Endothelial cell of coronary artery (primary cell): Measurements from ENCODE around the gene ZNF598. TPM values are rescaled to one million over a fixed set of nuclear protein-coding genes. Genes with fewer than 3 reads are reported as not detected.

Source experiments
- total RNA-seq: library from RNA; depleted of rRNA; stranded (reverse); fragments of >200 nt; gene quantifications from 2 replicates; pipeline ENCODE4 v1.2.3, GENCODE V29; 2014

The ZNF598 gene
- total RNA-seq, result 17.7 and 23.6 TPM in 2 replicates

DNA sequence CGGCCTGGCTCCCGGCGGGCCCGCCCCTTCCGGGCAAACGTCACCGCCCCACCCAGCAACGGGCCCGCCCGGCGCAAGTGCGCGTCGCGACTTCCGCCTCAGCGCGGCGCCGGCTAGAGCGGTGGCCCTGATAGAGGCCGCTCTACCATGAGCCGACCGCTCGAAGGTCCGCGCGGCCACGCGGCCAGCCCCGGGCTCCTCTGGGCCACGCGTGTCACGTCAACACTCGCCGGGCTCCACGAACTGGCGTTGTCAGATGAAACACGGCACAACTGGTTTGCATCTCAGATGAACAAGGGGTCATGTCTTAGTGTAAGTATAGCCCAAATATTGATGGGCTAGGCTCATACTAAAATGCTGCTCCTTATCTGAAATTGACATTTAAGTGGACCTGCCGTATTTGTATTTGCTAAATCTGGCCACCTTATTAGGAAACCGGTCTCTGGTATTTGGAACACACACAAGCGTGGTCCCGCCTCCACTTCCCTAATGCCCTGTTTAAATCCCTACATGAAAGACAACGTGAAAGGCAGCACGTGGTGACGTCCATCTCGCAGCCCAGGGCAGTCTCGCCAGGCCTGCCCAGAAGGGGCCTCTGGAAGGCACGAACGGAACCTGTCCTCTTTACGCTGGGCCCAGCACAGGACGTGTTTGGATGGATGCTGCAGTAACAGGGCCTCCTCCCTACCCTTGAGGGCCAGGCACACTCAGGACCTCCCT lies at the start of gene ZNF598:
Gene ZNF598, minus strand, starts transcription at position 31 of the 720 bp plus-strand sequence.

DNA sequence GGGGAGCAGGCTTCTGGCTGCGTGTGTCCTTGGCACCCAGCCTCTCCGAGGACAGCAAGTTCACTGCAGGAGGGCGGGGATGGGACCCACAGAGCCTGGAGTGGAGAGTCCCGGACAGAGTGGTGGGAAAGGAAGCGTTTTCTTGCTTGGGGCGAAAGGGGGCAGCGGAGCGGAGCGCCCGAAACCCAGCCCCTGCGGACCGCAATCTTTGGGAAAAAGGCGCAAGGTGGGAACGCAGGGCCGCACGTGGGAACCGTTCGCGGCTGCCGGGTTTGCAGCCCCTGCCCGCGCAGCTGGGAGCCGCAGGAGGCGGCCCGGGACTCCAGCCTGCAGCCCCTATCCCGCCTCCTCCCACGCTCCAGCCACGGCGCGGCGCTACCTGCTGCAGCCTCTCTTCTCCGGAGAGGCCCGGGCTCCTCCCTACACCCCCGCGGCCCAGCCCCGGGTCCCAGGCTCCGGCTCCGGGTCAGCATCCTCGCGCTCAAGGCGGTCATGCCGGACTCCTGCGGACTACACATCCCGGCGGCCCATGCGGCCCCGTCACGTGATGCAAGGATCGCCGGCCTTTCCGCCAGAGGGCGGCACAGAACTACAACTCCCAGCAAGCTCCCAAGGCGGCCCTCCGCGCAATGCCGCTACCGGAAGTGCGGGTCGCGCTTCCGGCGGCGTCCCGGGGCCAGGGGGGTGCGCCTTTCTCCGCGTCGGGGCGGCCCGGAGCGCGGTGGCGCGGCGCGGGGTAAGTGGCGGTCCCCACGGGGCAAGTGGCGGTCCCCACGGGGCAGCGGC lies 37.9 kb upstream of the ZNF598 start, which contains the start of the genes NTHL1 and TSC2:
Gene NTHL1, minus strand, starts transcription at position 505 of the 786 bp plus-strand sequence. Its CDS starts 11 bp downstream, at position 494.
Gene TSC2, plus strand, starts transcription at position 656 of the 786 bp plus-strand sequence. CDS start 631 bp downstream, outside the sequence.

DNA sequence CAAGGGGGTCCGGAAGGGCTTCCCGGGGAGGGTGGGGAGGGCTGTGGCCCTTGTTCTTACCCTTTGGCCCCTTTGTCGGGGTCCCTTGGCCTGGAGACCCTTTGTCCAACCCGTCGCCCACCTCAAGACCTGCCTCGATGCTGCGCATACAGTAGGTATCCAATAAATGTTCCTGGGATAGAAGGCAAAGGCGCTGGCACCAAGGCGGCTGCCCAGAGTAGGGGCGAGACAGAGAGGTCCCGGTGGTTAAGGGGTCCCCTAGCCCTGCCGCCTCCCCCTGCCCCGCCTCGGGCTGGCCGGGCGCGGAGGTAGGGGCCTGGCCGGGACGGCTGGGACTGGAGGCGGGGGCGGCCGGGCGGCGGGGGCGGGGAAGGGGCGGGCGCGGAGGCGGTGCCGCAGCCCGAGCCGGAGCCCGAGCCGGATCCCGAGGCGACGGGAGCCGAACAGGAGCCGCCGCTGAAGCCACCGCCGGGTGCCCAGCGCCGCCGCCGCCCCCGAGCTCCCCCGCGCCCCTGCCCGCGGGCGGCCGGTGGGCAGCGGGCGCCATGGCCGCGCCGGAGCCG lies 16.9 kb upstream of the ZNF598 start, which contains the start of gene NHERF2:
Gene NHERF2, plus strand, starts transcription at position 442 of the 563 bp plus-strand sequence. Its CDS starts 104 bp downstream, at position 546.

DNA sequence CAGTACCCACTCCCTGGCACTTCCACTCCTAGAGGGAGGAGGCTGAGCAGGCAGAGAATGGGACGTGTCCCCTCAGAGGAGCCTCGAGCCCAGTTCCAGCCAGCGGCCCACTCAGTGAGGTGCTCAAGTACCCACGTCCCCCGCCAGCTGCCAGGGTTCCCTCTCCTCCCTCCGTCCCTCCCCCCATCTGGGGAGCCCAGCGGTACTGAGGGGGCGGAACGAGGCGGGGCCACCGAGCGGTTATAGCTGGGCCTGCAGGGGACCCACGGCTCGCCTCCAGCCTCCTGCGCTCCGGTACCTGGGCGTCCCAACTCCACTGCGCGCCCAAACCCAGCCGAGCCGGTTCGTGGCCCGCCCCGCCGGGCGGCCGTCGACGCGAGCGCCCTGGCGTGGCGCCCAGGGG lies 9.9 kb upstream of the ZNF598 start, which contains the start of gene NPW:
Gene NPW, plus strand, starts transcription at position 268 of the 403 bp plus-strand sequence.

DNA sequence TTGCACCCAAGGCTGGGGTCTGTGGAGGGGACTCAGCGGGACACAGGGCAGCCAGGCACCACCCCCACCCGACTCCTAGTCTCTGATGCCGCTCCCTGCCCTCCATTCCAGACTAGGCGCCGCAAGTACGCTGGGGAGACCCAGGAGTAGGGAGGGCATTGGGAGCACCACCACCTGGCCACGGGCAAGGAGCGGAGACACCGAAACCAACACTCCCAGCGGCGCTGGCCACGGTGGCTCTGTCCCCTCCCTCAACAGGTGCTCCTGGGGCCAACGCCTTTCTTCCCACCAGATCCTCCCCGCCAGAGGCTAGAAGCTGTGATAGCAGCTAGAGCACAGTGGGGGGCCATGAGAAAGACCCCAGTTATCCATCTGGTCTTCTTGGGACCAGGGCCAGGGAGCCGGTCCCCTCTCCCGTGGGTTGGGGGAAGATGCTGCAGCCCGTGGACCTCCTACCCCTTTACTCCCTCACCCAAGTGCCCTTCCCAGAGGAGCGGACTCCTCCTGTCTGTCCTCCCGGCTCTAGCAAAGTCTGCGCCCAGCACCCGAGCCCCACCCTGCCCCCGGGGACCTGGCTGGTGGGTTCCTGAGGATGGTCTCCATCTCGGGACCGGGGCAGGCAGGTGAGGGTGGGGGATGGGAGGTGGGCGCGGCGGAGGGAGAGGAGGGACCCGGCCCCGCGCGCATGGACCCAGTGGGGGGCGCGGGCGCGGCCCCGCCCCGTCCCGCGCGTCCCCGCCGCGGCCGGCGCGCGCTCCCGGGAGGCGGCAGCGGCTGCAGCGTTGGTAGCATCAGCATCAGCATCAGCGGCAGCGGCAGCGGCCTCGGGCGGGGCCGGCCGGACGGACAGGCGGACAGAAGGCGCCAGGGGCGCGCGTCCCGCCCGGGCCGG lies 20.2 kb downstream of the ZNF598 start, which contains the start of gene SYNGR3:
Gene SYNGR3, plus strand, starts transcription at position 762 of the 892 bp plus-strand sequence. CDS start 133 bp downstream, outside the sequence.

DNA sequence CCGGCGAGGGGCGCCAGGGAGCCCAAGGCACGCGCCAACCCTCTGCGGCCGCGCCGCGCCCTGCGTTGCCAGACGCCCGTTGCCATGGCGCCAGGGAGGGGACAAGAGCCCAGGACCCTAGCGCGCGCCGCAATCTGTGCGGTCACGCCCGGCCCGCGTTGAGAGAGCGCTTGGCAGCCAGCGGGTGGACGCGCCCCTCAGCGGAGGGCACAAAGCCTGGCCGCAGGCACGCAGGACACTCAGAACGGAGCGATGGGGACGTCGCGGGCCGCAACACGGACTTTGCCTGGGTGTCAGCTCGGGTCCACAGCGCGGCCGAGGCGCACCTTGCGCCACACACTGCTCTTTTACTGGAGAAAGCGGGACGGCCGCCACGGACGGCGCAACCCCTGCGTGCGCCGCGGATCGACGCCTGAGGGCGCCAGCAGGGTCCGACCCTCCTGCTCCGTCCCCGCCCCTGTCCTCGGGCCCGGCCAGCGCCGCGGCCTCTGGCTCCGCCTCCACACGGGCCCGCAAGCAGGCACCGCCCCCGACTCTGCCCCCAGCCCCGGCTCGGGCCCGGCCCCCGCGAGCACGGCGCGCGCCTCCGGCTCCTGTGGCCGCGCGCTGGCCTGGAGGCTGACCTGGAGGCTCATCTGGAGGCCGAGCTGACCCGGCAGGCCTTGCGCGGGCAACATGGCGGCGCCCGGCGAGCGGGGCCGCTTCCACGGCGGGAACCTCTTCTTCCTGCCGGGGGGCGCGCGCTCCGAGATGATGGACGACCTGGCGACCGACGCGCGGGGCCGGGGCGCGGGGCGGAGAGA lies 25.9 kb downstream of the ZNF598 start, which contains the start of gene GFER:
Gene GFER, plus strand, starts transcription at position 650 of the 803 bp plus-strand sequence. Its CDS starts 26 bp downstream, at position 676.

DNA sequence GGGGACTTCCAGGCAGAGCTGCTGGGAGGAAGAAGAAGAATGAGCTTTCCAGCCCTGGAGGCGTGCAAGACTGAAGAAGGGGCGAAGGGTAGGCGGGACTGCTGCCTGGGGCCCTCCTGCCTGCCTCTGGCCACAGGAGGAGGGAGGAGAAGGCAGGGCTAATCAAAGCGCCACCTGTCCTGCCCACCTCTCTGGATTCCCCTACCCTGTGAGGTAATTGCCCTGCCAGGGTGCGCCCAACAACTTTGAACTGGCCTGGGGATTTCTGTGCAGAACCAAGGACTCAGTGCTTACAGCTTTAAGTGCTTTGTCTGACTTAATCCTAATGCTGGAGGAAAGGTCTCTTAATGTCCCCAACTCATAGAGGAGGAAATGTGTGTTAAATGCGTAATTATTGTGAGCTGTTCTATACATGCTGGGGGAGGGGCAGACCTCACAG lies 28.2 kb downstream of the ZNF598 start, which contains the start of gene NOXO1:
Gene NOXO1, minus strand, starts transcription at position 72 of the 439 bp plus-strand sequence. CDS start 290 bp downstream, outside the sequence.

GRCh38 chr16:1971796-1972489 lies 37.7 kb downstream of the ZNF598 start, which contains the start of gene TBL3:
Gene TBL3, plus strand, starts transcription at chr16:1972053. Its CDS starts 112 bp downstream, at chr16:1972165.

GRCh38 chr16:1966460-1966859 lies 43.2 kb downstream of the ZNF598 start, which contains the start of gene RNF151:
Gene RNF151, plus strand, starts transcription at chr16:1966856. Its CDS starts 26 bp downstream, at chr16:1966882.

GRCh38 chr16:1964506-1965395 lies 44.9 kb downstream of the ZNF598 start, which contains the start of gene RPS2:
Gene RPS2, minus strand, starts transcription at chr16:1964826. Its CDS starts 201 bp downstream, at chr16:1964625.

GRCh38 chr16:1959269-1960039 lies 50.2 kb downstream of the ZNF598 start, which contains the start of gene NDUFB10:
Gene NDUFB10, plus strand, starts transcription at chr16:1959538. Its CDS starts 87 bp downstream, at chr16:1959625.

Other genes starting within 250 kb of the ZNF598 start
- gene NME3, start 238.3 kb downstream of the ZNF598 start, total RNA-seq, result 32.7 and 53.0 TPM in 2 replicates
- 4.7 and 11.7 TPM in 2 replicates for gene EME2, start 237.0 kb downstream of the ZNF598 start, total RNA-seq
- 107 and 111 TPM in 2 replicates for gene MRPS34, start 236.7 kb downstream of the ZNF598 start, total RNA-seq
- 38.5 and 53.4 TPM in 2 replicates for gene SPSB3, start 227.2 kb downstream of the ZNF598 start, total RNA-seq
- 73.8 and 74.3 TPM in 2 replicates for gene NUBP2, start 226.9 kb downstream of the ZNF598 start, total RNA-seq
- gene IGFALS, start 216.1 kb downstream of the ZNF598 start, total RNA-seq, result not detected in 2 replicates
- 74.0 and 91.0 TPM in 2 replicates for gene HAGH, start 183.0 kb downstream of the ZNF598 start, total RNA-seq
- 132 and 143 TPM in 2 replicates for gene FAHD1, start 182.6 kb downstream of the ZNF598 start, total RNA-seq
- under 0.01 TPM in 1 of 2 replicates, not detected in the other for gene MEIOB, start 137.7 kb downstream of the ZNF598 start, total RNA-seq
- gene HS3ST6, start 91.4 kb downstream of the ZNF598 start, total RNA-seq, result not detected in 2 replicates
- gene MSRB1, start 66.6 kb downstream of the ZNF598 start, total RNA-seq, result 5.8 and 8.2 TPM in 2 replicates
- gene RPL3L, start 55.1 kb downstream of the ZNF598 start, total RNA-seq, result not detected in 2 replicates
- 149 and 206 TPM in 2 replicates for gene NDUFB10, start 50.3 kb downstream of the ZNF598 start, total RNA-seq
- gene RPS2, start 45.0 kb downstream of the ZNF598 start, total RNA-seq, result 3,397 and 3,624 TPM in 2 replicates
- not detected in 2 replicates for gene RNF151, start 43.0 kb downstream of the ZNF598 start, total RNA-seq
- 45.6 and 49.4 TPM in 2 replicates for gene TBL3, start 37.8 kb downstream of the ZNF598 start, total RNA-seq
- gene NOXO1, start 28.4 kb downstream of the ZNF598 start, total RNA-seq, result not detected in 2 replicates
- gene GFER, start 25.6 kb downstream of the ZNF598 start, total RNA-seq, result 12.8 and 14.6 TPM in 2 replicates
- 2.0 and 2.9 TPM in 2 replicates for gene SYNGR3, start 19.9 kb downstream of the ZNF598 start, total RNA-seq
- gene NPW, start 10.0 kb upstream of the ZNF598 start, total RNA-seq, result 0.18 and 0.38 TPM in 2 replicates
- gene NHERF2, start 17.1 kb upstream of the ZNF598 start, total RNA-seq, result 63.8 and 66.9 TPM in 2 replicates
- gene NTHL1, start 38.0 kb upstream of the ZNF598 start, total RNA-seq, result 49.3 and 52.5 TPM in 2 replicates
- 44.4 and 54.6 TPM in 2 replicates for gene TSC2, start 38.2 kb upstream of the ZNF598 start, total RNA-seq
- gene PKD1, start 126.1 kb upstream of the ZNF598 start, total RNA-seq, result 38.1 and 102 TPM in 2 replicates
- gene RAB26, start 138.8 kb upstream of the ZNF598 start, total RNA-seq, result 0.75 and 1.3 TPM in 2 replicates
- gene TRAF7, start 146.0 kb upstream of the ZNF598 start, total RNA-seq, result 88.0 and 89.5 TPM in 2 replicates
- gene CASKIN1, start 186.8 kb upstream of the ZNF598 start, total RNA-seq, result 0.19 and 0.54 TPM in 2 replicates
- gene MLST8, start 195.6 kb upstream of the ZNF598 start, total RNA-seq, result 13.2 and 19.7 TPM in 2 replicates
- gene BRICD5, start 201.0 kb upstream of the ZNF598 start, total RNA-seq, result 1.6 and 2.4 TPM in 2 replicates
- gene PGP, start 205.0 kb upstream of the ZNF598 start, total RNA-seq, result 14.3 and 16.6 TPM in 2 replicates
- gene E4F1, start 213.8 kb upstream of the ZNF598 start, total RNA-seq, result 29.4 and 32.5 TPM in 2 replicates
- gene DNASE1L2, start 226.6 kb upstream of the ZNF598 start, total RNA-seq, result 0.27 and 0.94 TPM in 2 replicates
- 25.1 and 25.7 TPM in 2 replicates for gene ECI1, start 241.8 kb upstream of the ZNF598 start, total RNA-seq